ENCODE data around the gene SATB2. TPM values are rescaled to one million over a fixed set of nuclear protein-coding genes. Genes with fewer than 3 reads are reported as not detected.

SATB2 gene
- total RNA-seq, 6 experiments from 2014 or later = 3.3 to 8.5 (median 6.0) TPM

- no peak for TF ChIP-seq POLR2A (IDR thresholded peaks at IDR 0.05)
- TF ChIP-seq, protein P1, sequence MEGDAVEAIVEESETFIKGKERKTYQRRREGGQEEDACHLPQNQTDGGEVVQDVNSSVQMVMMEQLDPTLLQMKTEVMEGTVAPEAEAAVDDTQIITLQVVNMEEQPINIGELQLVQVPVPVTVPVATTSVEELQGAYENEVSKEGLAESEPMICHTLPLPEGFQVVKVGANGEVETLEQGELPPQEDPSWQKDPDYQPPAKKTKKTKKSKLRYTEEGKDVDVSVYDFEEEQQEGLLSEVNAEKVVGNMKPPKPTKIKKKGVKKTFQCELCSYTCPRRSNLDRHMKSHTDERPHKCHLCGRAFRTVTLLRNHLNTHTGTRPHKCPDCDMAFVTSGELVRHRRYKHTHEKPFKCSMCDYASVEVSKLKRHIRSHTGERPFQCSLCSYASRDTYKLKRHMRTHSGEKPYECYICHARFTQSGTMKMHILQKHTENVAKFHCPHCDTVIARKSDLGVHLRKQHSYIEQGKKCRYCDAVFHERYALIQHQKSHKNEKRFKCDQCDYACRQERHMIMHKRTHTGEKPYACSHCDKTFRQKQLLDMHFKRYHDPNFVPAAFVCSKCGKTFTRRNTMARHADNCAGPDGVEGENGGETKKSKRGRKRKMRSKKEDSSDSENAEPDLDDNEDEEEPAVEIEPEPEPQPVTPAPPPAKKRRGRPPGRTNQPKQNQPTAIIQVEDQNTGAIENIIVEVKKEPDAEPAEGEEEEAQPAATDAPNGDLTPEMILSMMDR (IDR thresholded peaks at IDR 0.05) = no peak
- WGBS (ENCODE audit: insufficient coverage, low coverage, low lambda C conversion rate, missing lambda C conversion rate) = 85% methylated on average over 4 of the region's 4 CpGs
- intact Hi-C loops (cut with DNase I) = no loop called here
These were observed 154.9 kb downstream of the SATB2 start for GRCh38 chr2:199302851-199303250.

DNA sequence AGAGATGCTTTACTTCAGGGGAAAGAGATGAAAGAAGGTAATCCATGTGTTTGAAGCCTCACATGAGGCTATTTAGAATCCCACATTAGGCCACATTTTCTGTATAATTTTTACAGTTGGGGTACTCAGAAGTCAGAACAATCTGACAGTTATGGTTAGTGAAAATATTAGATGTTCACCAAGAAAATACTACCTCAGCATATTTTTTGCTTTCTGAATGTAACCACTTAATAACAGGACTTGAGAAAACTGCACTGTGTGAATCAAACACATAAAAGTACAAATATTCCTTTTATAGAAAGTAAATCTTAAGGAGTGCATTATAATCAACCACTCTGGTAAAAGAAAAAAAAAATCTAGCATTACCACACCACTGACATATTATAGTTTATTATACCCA is 169.3 kb downstream of the SATB2 start:
- no peak for TF ChIP-seq POLR2A (IDR thresholded peaks at IDR 0.05)
- TF ChIP-seq, protein P1 (IDR thresholded peaks at IDR 0.05) = no peak

More at GRCh38 chr2:199302851-199303250, 154.9 kb downstream of the SATB2 start:
- H3K27me3 ChIP-seq = no peaks in the 10 kb centered on the region
- H3K36me3 ChIP-seq = no peaks in the 10 kb centered on the region
- H3K27ac ChIP-seq = no peak overlapping the region
- no peaks in the 10 kb centered on the region for H3K9me3 ChIP-seq
- no peak overlapping the region for H3K4me3 ChIP-seq
- no peak for DNase-seq
- ATAC-seq = no peak
- no peaks in the 10 kb centered on the region for H3K4me1 ChIP-seq

DNA sequence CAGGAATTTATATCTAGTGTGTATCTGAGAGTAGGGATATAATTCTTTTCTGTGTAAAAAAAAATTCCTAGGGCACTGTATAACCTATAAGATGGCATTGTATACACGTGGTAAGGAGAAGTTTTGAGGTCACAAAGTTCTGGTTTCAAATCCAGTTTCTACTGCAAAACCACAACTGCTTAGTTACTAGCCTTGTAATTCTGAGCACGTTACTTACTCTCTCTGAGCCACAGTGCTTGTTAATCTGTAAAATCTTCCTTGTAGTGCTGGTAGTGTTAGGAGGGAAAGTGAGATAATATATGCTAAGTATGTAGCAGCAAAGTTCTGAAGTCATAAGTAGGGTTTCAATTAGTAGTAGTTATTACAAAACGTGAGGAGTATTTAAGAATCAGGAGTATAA is 175.4 kb downstream of the SATB2 start:
- intact Hi-C loops (cut with DNase I) = no loop called here
- ATAC-seq (no peak), DNase-seq (no peak)
- Histone ChIP-seq H3K4me1 (no peaks in the 10 kb centered on the region), H3K9me3 (peaks cover 0 to 2% (median 0%) of the 10 kb centered on the region in 4 donors), H3K27ac (no peak overlapping the region), H3K36me3 (no peaks in the 10 kb centered on the region), H3K27me3 (no peaks in the 10 kb centered on the region), H3K4me3 (no peak overlapping the region)
- WGBS (ENCODE audit: insufficient coverage, low coverage, low lambda C conversion rate, missing lambda C conversion rate) = 61% methylated on average over 3 of the region's 3 CpGs
- no peak for TF ChIP-seq POLR2A (IDR thresholded peaks at IDR 0.05)
- TF ChIP-seq, protein P1 (IDR thresholded peaks at IDR 0.05) = no peak

More for the DNA sequence above, 169.3 kb downstream of the SATB2 start:
- Histone ChIP-seq H3K4me3 (no peak overlapping the region), H3K4me1 (no peaks in the 10 kb centered on the region), H3K36me3 (no peaks in the 10 kb centered on the region), H3K27ac (no peak overlapping the region), H3K9me3 (peaks cover 0 to 2% (median 0%) of the 10 kb centered on the region in 4 donors), H3K27me3 (no peaks in the 10 kb centered on the region)
- intact Hi-C loops (cut with DNase I) = no loop called here
- ATAC-seq = no peak
- no peak for DNase-seq

DNA sequence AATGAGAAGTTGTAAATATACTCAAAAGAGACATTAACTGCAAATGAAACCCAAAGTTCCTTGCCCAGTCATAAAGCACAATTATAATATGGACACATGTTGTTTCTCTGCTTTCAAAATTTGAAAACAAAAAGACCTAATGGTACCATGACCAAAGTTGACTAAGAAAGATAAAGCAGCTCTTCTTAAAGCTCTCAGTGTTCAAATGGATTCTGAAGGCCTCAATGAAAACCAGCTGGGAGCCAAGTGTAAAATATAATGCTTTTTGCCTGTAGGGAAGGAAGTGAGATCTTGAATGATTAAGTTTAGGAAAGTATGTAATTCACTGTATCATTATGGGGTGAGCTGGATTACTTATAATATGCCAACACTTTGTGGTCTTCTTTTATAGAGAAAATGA is 178.6 kb downstream of the SATB2 start:
- H3K27ac ChIP-seq = no peak overlapping the region
- no peak overlapping the region for H3K4me3 ChIP-seq
- H3K36me3 ChIP-seq = no peaks in the 10 kb centered on the region
- ATAC-seq (no peak), DNase-seq (no peak)
- H3K9me3 ChIP-seq = peaks cover 0 to 2% (median 0%) of the 10 kb centered on the region in 4 donors
- H3K4me1 ChIP-seq = no peaks in the 10 kb centered on the region
- TF ChIP-seq POLR2A (IDR thresholded peaks at IDR 0.05) = no peak
- TF ChIP-seq, protein P1 (IDR thresholded peaks at IDR 0.05) = no peak
- intact Hi-C loops (cut with DNase I) = no loop called here
- no peaks in the 10 kb centered on the region for H3K27me3 ChIP-seq

- no peaks in the 10 kb centered on the region for H3K4me1 ChIP-seq
- TF ChIP-seq, protein P1 (IDR thresholded peaks at IDR 0.05) = no peak
- no peak for TF ChIP-seq POLR2A (IDR thresholded peaks at IDR 0.05)
- intact Hi-C loops (cut with DNase I) = no loop called here
These were observed 179.6 kb downstream of the SATB2 start for GRCh38 chr2:199278099-199278498.

More at GRCh38 chr2:199278099-199278498, 179.6 kb downstream of the SATB2 start:
- H3K27ac ChIP-seq = no peak overlapping the region
- H3K27me3 ChIP-seq = no peaks in the 10 kb centered on the region
- ATAC-seq (no peak), DNase-seq (no peak)
- no peaks in the 10 kb centered on the region for H3K9me3 ChIP-seq
- no peak overlapping the region for H3K4me3 ChIP-seq
- 73% methylated on average over 5 of the region's 5 CpGs for WGBS (ENCODE audit: insufficient coverage, low coverage, low lambda C conversion rate, missing lambda C conversion rate)
- H3K36me3 ChIP-seq = no peaks in the 10 kb centered on the region

Measured in right lobe of liver (tissue), 6 donors.